Neural cell (in vitro differentiated cells): ENCODE results near the gene SLC22A23. TPM values are rescaled to one million over a fixed set of nuclear protein-coding genes. Genes with fewer than 3 reads are reported as not detected.

Experiments
- H2AFZ ChIP-seq: fragments of 200-600, 300-800 bp; sonication (generic), shearing (Covaris generic); 2 replicates; pipeline ENCODE4 v1.6.0; 2014; ENCODE audit warnings: low read depth, mild to moderate bottlenecking, antibody characterized with exemption, low read length, moderate library complexity
- H3F3A ChIP-seq: fragments of 200-600 bp; shearing (Covaris generic); 2 replicates; pipeline ENCODE4 v1.6.1; 2016; ENCODE audit warnings: mild to moderate bottlenecking, moderate library complexity, mixed read lengths, antibody characterized with exemption, low read length; ENCODE audit not compliant: insufficient read depth, poor library complexity, severe bottlenecking
- H3K27ac ChIP-seq: fragments of 200-600, 300-800 bp; sonication (generic), shearing (Covaris generic); 2 replicates; pipeline ENCODE4 v1.5.1; 2014; ENCODE audit warnings: mild to moderate bottlenecking, low read length, moderate library complexity
- H3K27me3 ChIP-seq: fragments of 300-800, 200-600 bp; sonication (generic), shearing (Covaris generic); 2 replicates; pipeline ENCODE4 v1.6.0; 2014; ENCODE audit warnings: mild to moderate bottlenecking, low read depth, low read length, moderate library complexity; ENCODE audit not compliant: insufficient read depth
- H3K36me3 ChIP-seq: fragments of 300-800, 200-600 bp; sonication (generic), shearing (Covaris generic); 2 replicates; pipeline ENCODE4 v1.5.1; 2014; ENCODE audit warnings: mild to moderate bottlenecking, antibody characterized with exemption, low read length, moderate library complexity; ENCODE audit not compliant: insufficient read depth
- H3K4me2 ChIP-seq: fragments of 300-800, 200-600 bp; sonication (generic), shearing (Covaris generic); 2 replicates; pipeline ENCODE4 v1.6.0; 2014; ENCODE audit warnings: mild to moderate bottlenecking, low read length
- H3K4me3 ChIP-seq: fragments of 300-800, 200-600 bp; sonication (generic), shearing (Covaris generic); 2 replicates; pipeline ENCODE4 v1.5.1; 2014; ENCODE audit warnings: mild to moderate bottlenecking, low read length, moderate library complexity
- H3K79me2 ChIP-seq: fragments of 200-600 bp; shearing (Covaris generic); replicated peaks from 2 replicates; pipeline ENCODE4 v1.6.0; 2014; ENCODE audit warnings: mild to moderate bottlenecking, low read length, moderate library complexity; ENCODE audit not compliant: insufficient read depth
- H3K9ac ChIP-seq: fragments of 300-800, 200-600 bp; sonication (generic), shearing (Covaris generic); 2 replicates; pipeline ENCODE4 v1.6.1; 2016; ENCODE audit warnings: mild to moderate bottlenecking, low read length, mixed read lengths
- H3K9me2 ChIP-seq: fragments of 200-600 bp; shearing (Covaris generic); 2 replicates; pipeline ENCODE4 v1.6.1; 2016; ENCODE audit warnings: mild to moderate bottlenecking, low read length, mixed read lengths; ENCODE audit not compliant: insufficient read depth
- H3K9me3 ChIP-seq: fragments of 200-600, 300-800 bp; sonication (generic), shearing (Covaris generic); 2 replicates; pipeline ENCODE4 v1.6.1; 2016; ENCODE audit warnings: mild to moderate bottlenecking, mixed run types, low read length, moderate library complexity, mixed read lengths
- H4K20me1 ChIP-seq: fragments of 200-600 bp; shearing (Covaris generic); 2 replicates; pipeline ENCODE4 v1.6.1; 2016; ENCODE audit warnings: mild to moderate bottlenecking, mixed run types; ENCODE audit not compliant: insufficient read depth
- EP300 ChIP-seq: fragments of 450-650 bp; conservative IDR thresholded peaks from 2 replicates; pipeline ENCODE4 v1.6.1; 2014; ENCODE audit warnings: antibody characterized with exemption, mild to moderate bottlenecking, moderate library complexity; ENCODE audit not compliant: poor library complexity, severe bottlenecking
- EZH2 ChIP-seq: fragments of 200-600, 300-800 bp; shearing (Covaris generic), sonication (generic); IDR thresholded peaks from 2 replicates; pipeline ENCODE4 v1.6.1; 2014; ENCODE audit warnings: antibody characterized with exemption, low read length, borderline replicate concordance, mild to moderate bottlenecking; ENCODE audit not compliant: insufficient read depth, poor library complexity, severe bottlenecking
- MXI1 ChIP-seq: fragments of 450-650 bp; conservative IDR thresholded peaks from 2 replicates; pipeline ENCODE4 v1.6.1; 2014; ENCODE audit warnings: antibody characterized with exemption, mild to moderate bottlenecking; ENCODE audit not compliant: poor library complexity, severe bottlenecking
- POLR2AphosphoS5 ChIP-seq: IDR thresholded peaks from 2 replicates; pipeline ENCODE4 v1.6.1; 2012
- RAD21 ChIP-seq: fragments of 450-650 bp; conservative IDR thresholded peaks from 2 replicates; pipeline ENCODE4 v1.6.1; 2014; ENCODE audit warnings: antibody characterized with exemption, mild to moderate bottlenecking, moderate library complexity
- SMC3 ChIP-seq: fragments of 450-650 bp; conservative IDR thresholded peaks from 2 replicates; pipeline ENCODE4 v1.6.1; 2014; ENCODE audit warnings: antibody characterized with exemption, mild to moderate bottlenecking, moderate library complexity; ENCODE audit not compliant: poor library complexity
- TAF1 ChIP-seq: IDR thresholded peaks from 2 replicates; pipeline ENCODE4 v1.6.1; 2012; ENCODE audit warnings: low read depth
- polyA plus RNA-seq: library from polyadenylated mRNA; depleted of rRNA; stranded (reverse); fragments of >200 nt; gene quantifications from 2 replicates; pipeline ENCODE4 v1.2.3, GENCODE V29; 2014
- TF ChIP-seq, protein P1 (sequence below): IDR thresholded peaks from 2 replicates; pipeline ENCODE4 v1.6.1; 2012; ENCODE audit warnings: borderline replicate concordance
- TF ChIP-seq, protein P2 (sequence below): fragments of 450-650 bp; IDR thresholded peaks from 2 replicates; pipeline ENCODE4 v1.5.1; 2014; ENCODE audit warnings: antibody characterized with exemption, mild to moderate bottlenecking, moderate library complexity; ENCODE audit not compliant: poor library complexity, severe bottlenecking

Gene SLC22A23
- polyA plus RNA-seq, 1 donor from 2014 or later: 8.8 TPM

DNA sequence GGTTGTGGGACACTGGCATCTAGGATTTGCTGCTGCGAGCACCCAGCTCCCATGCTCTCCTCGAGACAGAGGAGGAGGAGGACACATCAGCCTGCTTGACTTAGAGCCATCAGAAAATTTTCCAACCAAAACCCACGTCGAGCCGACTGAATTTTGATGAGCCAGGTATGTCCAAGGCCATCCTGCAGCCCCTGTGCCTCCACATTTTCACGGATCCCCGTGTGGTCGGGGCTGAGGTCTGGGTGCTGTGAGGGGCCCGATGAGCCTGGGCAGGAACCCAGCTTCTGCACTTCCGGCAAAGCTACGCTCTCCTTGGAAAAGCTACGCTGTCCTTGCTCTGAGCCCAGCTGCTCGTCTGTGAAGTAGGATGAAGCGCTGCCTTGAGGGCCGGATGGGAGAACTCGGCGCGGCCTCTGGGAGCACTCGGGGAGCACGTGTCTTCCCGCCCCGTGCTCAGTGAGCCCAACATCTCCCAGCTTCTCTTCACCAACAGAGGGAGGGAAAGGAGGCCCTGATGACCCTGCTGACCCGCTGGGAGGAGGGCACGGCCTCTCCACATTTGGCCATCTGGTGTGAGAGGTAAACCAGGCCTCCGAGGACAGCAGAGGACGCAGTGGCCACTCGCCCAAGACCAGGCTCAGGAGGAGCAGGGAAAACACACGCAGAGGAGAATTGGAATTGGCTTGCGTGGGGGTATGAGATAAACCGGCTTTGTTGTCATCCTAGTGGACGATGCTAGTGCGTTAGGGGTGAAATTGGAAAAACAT, 164.2 kb downstream of the SLC22A23 start:
- H3K27me3 ChIP-seq: no peaks in the 10 kb centered on the region
- H3K4me3 ChIP-seq: no peak overlapping the region
- TF ChIP-seq MXI1 (no peak), EP300 (no peak), POLR2AphosphoS5 (no peak), EZH2 (no peak), TAF1 (no peak), RAD21 (no peak), SMC3 (no peak)
- TF ChIP-seq, protein P1, sequence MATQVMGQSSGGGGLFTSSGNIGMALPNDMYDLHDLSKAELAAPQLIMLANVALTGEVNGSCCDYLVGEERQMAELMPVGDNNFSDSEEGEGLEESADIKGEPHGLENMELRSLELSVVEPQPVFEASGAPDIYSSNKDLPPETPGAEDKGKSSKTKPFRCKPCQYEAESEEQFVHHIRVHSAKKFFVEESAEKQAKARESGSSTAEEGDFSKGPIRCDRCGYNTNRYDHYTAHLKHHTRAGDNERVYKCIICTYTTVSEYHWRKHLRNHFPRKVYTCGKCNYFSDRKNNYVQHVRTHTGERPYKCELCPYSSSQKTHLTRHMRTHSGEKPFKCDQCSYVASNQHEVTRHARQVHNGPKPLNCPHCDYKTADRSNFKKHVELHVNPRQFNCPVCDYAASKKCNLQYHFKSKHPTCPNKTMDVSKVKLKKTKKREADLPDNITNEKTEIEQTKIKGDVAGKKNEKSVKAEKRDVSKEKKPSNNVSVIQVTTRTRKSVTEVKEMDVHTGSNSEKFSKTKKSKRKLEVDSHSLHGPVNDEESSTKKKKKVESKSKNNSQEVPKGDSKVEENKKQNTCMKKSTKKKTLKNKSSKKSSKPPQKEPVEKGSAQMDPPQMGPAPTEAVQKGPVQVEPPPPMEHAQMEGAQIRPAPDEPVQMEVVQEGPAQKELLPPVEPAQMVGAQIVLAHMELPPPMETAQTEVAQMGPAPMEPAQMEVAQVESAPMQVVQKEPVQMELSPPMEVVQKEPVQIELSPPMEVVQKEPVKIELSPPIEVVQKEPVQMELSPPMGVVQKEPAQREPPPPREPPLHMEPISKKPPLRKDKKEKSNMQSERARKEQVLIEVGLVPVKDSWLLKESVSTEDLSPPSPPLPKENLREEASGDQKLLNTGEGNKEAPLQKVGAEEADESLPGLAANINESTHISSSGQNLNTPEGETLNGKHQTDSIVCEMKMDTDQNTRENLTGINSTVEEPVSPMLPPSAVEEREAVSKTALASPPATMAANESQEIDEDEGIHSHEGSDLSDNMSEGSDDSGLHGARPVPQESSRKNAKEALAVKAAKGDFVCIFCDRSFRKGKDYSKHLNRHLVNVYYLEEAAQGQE: no peak
- TF ChIP-seq, protein P2, sequence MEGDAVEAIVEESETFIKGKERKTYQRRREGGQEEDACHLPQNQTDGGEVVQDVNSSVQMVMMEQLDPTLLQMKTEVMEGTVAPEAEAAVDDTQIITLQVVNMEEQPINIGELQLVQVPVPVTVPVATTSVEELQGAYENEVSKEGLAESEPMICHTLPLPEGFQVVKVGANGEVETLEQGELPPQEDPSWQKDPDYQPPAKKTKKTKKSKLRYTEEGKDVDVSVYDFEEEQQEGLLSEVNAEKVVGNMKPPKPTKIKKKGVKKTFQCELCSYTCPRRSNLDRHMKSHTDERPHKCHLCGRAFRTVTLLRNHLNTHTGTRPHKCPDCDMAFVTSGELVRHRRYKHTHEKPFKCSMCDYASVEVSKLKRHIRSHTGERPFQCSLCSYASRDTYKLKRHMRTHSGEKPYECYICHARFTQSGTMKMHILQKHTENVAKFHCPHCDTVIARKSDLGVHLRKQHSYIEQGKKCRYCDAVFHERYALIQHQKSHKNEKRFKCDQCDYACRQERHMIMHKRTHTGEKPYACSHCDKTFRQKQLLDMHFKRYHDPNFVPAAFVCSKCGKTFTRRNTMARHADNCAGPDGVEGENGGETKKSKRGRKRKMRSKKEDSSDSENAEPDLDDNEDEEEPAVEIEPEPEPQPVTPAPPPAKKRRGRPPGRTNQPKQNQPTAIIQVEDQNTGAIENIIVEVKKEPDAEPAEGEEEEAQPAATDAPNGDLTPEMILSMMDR: no peak
- no peaks in the 10 kb centered on the region for H4K20me1 ChIP-seq
- no peaks in the 10 kb centered on the region for H3K36me3 ChIP-seq
- H3K9me3 ChIP-seq: no peaks in the 10 kb centered on the region
- H2AFZ ChIP-seq: no peak overlapping the region
- H3K4me2 ChIP-seq: no peak overlapping the region
- no peaks in the 10 kb centered on the region for H3F3A ChIP-seq
- no peaks in the 10 kb centered on the region for H3K9me2 ChIP-seq
- no peak overlapping the region for H3K27ac ChIP-seq
- H3K9ac ChIP-seq: no peak overlapping the region
- H3K79me2 ChIP-seq: no peaks in the 10 kb centered on the region

DNA sequence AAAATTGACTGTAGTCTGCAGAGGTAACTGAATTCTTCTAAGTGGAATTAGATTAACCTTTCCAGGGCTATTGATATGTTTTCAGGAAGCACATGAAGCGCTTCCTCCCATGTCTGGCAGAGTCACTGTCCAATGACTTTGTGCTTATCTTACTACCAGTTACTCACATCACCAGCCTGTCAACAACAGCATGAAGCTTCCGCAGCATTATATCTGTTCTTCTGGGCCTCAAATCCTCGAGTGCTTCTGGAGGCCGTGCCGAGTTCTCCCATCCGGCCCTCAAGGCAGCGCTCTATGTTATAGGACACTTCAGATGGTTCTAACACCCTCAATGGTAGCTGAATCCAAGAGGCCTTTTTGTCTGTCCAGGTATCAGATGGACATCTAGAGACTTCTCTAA, 164.9 kb downstream of the SLC22A23 start:
- no peaks in the 10 kb centered on the region for H3K27me3 ChIP-seq
- no peak overlapping the region for H2AFZ ChIP-seq
- no peaks in the 10 kb centered on the region for H3K9me3 ChIP-seq
- H3K4me3 ChIP-seq: no peak overlapping the region
- H3K27ac ChIP-seq: no peak overlapping the region
- H3K79me2 ChIP-seq: no peaks in the 10 kb centered on the region
- no peak overlapping the region for H3K9ac ChIP-seq
- no peaks in the 10 kb centered on the region for H3F3A ChIP-seq
- TF ChIP-seq TAF1 (no peak), SMC3 (no peak), EZH2 (no peak), EP300 (no peak), POLR2AphosphoS5 (no peak), RAD21 (no peak), MXI1 (no peak)
- TF ChIP-seq, protein P1: no peak
- TF ChIP-seq, protein P2: no peak
- no peaks in the 10 kb centered on the region for H4K20me1 ChIP-seq
- peaks cover under 1% of the 10 kb centered on the region for H3K36me3 ChIP-seq
- H3K9me2 ChIP-seq: no peaks in the 10 kb centered on the region
- no peak overlapping the region for H3K4me2 ChIP-seq
